GM20000 (cell line): ENCODE measurements around the gene RGL3.

Experiments used
- DNase-seq: peaks from one replicate; pipeline ENCODE4 v3.0.0; 2012; ENCODE audit warnings: low spot score
- TF ChIP-seq, protein P1 (sequence below): IDR thresholded peaks from 2 replicates; pipeline ENCODE4 v1.5.1; 2012; ENCODE audit warnings: mild to moderate bottlenecking, control low read depth; ENCODE audit errors: extremely low read depth, missing control alignments

The RGL3 gene

DNA sequence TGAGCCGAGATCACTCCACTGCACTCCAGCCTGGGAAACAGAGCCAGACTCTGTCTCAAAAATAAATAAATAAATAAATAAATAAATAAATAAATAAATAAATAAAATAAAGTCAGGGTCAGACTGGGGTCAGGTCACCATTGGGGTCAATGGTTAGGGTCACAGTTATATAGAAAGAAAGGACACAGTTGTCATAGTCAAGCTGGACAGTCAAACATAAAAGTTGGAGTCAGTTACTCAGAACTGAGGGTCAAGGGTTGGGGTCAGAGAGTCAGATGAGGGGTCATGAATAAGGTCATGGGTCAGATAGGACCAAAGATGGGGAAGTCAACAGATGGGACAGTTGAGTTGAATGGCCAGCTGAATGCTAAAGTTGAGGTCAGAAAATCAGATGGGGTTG, 18.3 kb downstream of the RGL3 start:
- TF ChIP-seq, protein P1, sequence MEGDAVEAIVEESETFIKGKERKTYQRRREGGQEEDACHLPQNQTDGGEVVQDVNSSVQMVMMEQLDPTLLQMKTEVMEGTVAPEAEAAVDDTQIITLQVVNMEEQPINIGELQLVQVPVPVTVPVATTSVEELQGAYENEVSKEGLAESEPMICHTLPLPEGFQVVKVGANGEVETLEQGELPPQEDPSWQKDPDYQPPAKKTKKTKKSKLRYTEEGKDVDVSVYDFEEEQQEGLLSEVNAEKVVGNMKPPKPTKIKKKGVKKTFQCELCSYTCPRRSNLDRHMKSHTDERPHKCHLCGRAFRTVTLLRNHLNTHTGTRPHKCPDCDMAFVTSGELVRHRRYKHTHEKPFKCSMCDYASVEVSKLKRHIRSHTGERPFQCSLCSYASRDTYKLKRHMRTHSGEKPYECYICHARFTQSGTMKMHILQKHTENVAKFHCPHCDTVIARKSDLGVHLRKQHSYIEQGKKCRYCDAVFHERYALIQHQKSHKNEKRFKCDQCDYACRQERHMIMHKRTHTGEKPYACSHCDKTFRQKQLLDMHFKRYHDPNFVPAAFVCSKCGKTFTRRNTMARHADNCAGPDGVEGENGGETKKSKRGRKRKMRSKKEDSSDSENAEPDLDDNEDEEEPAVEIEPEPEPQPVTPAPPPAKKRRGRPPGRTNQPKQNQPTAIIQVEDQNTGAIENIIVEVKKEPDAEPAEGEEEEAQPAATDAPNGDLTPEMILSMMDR: no peak
- peak; percentile 5 for DNase-seq

DNA sequence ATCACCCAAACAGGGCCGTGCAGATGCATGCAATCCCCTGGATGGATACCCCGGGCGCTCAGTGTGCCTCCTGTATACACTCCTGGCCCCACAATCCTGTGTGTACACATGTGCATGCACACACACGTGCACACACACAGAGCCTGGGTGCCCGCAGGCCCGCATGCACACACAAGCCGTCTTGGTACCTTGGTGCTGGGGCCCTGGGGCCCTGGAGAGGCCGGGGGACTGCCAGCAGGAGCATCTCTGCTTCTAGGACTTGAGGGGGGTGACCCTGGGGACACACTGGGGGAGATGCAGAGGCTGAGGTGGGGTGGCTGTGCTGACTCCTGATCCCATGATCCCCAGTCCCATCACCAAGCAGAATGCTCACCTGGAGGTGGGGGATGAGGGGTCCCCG, 19.4 kb downstream of the RGL3 start:
- peak; percentile 5 for DNase-seq
- TF ChIP-seq, protein P1: no peak

DNA sequence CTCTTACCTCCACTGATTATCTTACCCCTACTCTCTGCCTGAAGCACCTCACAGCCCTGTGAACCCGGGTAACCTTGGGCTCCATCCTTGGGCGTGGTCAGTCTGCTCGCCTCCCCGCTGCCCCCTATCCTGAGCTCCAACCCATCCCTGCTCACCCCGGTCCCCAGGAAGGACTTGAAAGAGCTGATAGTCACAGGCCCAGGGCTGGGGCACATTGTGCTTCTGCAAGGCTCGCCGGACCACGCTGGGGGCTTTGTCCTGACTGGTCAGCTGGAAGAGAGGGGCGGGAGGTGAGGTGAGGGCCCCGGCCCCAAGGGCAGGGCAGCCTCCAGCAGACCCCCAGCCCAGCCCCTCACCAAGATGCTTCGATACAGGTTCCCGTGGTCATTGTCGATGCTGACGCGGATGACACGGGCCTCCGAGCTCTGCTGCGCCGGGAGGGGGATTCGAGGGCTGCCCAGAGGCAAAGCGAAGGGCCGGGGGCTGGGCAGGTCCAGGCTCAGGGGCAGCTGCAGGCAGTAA, 22.0 kb downstream of the RGL3 start:
- TF ChIP-seq, protein P1: no peak

DNA sequence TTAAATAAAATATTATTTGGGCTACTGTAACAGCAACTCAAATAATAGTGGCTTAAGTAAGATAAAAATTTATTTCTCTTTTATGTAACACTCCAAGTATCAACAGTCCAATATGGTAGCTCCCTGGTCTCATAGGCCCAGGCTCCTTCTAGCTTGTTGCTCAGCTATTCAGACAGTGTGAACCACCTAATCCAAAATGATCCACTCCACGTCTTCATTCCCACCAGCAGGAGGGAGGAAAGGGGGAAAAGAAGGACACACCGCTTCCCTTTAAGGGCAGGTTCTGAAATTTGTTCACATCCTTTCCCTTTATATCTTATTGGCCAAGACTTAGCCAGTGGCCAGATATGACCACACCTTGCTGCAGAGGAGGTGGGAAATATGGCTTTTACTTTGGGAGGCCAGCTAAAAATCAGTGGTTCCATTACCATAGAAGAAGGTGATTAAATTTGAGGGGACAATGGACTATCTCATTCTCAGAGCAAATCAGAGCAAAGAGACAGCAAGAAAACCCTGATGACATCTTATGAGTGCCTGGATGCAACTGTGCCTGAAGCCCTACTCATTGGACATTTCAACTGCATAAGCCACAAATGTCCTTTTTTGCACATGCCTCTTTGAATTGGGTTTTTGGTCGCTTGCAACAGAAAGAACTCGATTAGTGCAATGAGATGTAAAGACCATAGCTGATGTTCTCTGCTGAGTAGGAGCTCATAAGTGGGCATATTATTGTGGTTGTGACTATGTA, 28.0 kb downstream of the RGL3 start:
- TF ChIP-seq, protein P1: no peak
- no peak for DNase-seq

More for the DNA sequence above, 22.0 kb downstream of the RGL3 start:
- no peak for DNase-seq

DNA sequence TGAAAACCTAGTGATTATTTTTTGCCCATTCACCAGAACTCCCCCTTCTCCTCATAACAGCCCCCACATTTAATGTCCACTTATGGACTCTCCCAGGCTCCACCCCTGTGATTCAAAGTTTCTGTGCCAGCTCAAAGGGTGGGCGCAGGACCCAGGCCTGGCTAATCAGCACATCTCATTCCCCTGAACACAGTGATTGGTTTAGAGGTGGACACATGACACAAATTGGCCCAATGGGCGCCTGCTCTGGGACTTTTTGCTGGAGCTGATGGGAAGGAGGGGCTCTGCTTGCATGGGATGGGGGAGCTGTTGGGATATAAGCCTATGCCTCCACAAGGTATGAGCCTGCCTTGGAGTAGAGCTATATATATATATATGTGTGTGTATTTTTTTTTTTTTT, 28.8 kb downstream of the RGL3 start:
- DNase-seq: no peak
- TF ChIP-seq, protein P1: no peak

DNA sequence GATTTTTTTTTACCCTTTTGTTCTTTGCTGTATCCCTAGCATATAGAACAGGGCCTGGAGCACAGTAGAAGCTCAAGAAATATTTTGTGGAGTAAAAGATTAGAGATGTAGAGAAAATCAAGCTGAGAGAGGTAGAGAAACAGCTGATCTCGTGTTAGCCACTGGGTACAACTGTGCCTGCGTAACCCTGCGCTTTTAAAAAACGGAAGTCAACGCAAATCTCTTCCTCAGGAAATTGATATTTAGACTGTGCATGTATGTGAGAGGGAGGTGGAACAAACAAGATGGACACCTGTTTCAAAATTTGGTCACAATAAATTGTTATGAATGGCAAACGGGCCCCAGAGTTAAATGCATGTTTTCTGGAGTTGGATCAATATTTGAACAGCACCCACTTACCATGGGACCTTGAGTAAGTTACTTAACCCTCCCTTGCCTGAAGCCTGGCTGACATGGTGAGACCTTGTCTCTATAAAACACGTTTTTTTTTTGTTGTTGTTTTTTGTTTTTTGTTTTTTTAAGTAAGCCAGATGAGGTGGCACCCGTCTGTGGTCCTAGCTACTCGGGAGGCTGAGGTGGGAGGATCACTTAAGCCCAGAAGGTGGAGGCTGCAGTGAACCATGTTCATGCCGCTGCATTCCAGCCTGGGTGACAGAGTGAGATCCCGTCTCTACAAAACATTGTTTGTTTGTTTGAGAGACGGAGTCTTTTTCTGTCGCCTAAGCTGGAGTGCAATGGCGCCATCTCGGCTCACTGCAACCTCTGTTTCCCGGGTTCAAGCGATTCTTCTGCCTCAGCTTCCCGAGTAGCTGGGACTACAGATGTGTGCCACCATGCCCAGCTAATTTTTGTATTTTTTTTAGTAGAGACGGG, 31.7 kb downstream of the RGL3 start:
- DNase-seq: peak; percentile 13
- TF ChIP-seq, protein P1: no peak

DNA sequence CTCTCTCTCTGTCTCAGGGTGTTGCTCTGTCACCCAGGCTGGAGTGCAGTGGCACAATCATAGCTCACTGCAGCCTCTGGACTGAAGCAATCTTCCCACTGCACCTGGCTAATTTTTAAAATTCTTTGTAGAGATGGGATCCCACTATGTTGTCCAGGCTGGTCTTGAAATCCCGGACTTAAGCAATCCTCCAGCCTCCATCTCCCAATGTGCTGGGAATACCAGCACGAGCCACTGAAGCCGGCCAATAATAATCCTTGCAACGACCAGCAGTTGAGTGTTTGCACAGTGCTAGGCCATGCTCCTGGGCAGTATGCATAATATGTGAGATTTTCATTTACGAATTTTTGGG, 34.4 kb downstream of the RGL3 start:
- no peak for DNase-seq
- TF ChIP-seq, protein P1: no peak
